H9 (cell line): ENCODE measurements around the gene LZTR1. TPM values are rescaled to one million over a fixed set of nuclear protein-coding genes. Genes with fewer than 3 reads are reported as not detected.

Experiments used
- DNase-seq: peaks from one replicate; pipeline ENCODE4 v3.0.0-alpha.2; 2017
- H2AFZ ChIP-seq: one replicate; pipeline ENCODE4 v1.6.1; 2013; ENCODE audit warnings: mild to moderate bottlenecking, low read length, control low read depth, moderate library complexity
- H2AK5ac ChIP-seq: 2 replicates; pipeline ENCODE4 v1.6.1; 2013; ENCODE audit warnings: low read length, control low read depth, mixed read lengths; ENCODE audit not compliant: insufficient read length
- H2BK120ac ChIP-seq: one replicate; pipeline ENCODE4 v1.6.1; 2013; ENCODE audit warnings: low read depth, mild to moderate bottlenecking, low read length, control low read depth, inconsistent platforms; ENCODE audit not compliant: poor library complexity, severe bottlenecking
- H2BK12ac ChIP-seq: 2 replicates; pipeline ENCODE4 v1.6.1; 2013; ENCODE audit warnings: low read length, control low read depth, mixed read lengths, low read depth; ENCODE audit not compliant: insufficient read length
- H2BK15ac ChIP-seq: 2 replicates; pipeline ENCODE4 v1.6.1; 2013; ENCODE audit warnings: low read depth, low read length, control low read depth
- H2BK20ac ChIP-seq: one replicate; pipeline ENCODE4 v1.6.1; 2013; ENCODE audit warnings: low read depth, mild to moderate bottlenecking, low read length, control low read depth, inconsistent platforms; ENCODE audit not compliant: poor library complexity, severe bottlenecking
- H2BK5ac ChIP-seq: 2 replicates; pipeline ENCODE4 v1.6.1; 2013; ENCODE audit warnings: low read length, control low read depth, mixed read lengths; ENCODE audit not compliant: insufficient read length
- H3K14ac ChIP-seq: 2 replicates; pipeline ENCODE4 v1.6.1; 2013; ENCODE audit warnings: low read length, control low read depth; ENCODE audit not compliant: insufficient read depth
- H3K18ac ChIP-seq: 2 replicates; pipeline ENCODE4 v1.6.1; 2013; ENCODE audit warnings: low read depth, mild to moderate bottlenecking, mixed read lengths, low read length, control low read depth; ENCODE audit not compliant: insufficient read length
- H3K23ac ChIP-seq: 2 replicates; pipeline ENCODE4 v1.6.1; 2013; ENCODE audit warnings: low read length, control low read depth, mixed read lengths, low read depth; ENCODE audit not compliant: insufficient read length
- H3K23me2 ChIP-seq: 2 replicates; pipeline ENCODE4 v1.6.1; 2013; ENCODE audit warnings: low read depth, mild to moderate bottlenecking, mixed read lengths, low read length, control low read depth; ENCODE audit not compliant: insufficient read length, poor library complexity, severe bottlenecking
- H3K27ac ChIP-seq: 2 replicates; pipeline ENCODE4 v1.5.1; 2013; ENCODE audit warnings: low read length, control low read depth, mixed read lengths, low read depth; ENCODE audit not compliant: insufficient read length
- H3K27me3 ChIP-seq: 2 replicates; pipeline ENCODE4 v1.6.1; 2013; ENCODE audit warnings: low read length, control low read depth, inconsistent platforms; ENCODE audit not compliant: insufficient read depth
- H3K4ac ChIP-seq: 2 replicates; pipeline ENCODE4 v1.6.1; 2013; ENCODE audit warnings: low read depth, mild to moderate bottlenecking, control low read depth, inconsistent platforms, low read length, moderate library complexity
- H3K4me1 ChIP-seq: 2 replicates; pipeline ENCODE4 v1.6.1; 2013; ENCODE audit warnings: low read length, control low read depth, inconsistent platforms; ENCODE audit not compliant: insufficient read depth
- H3K4me2 ChIP-seq: 2 replicates; pipeline ENCODE4 v1.6.1; 2013; ENCODE audit warnings: low read length, control low read depth, mixed read lengths; ENCODE audit not compliant: insufficient read length, insufficient read depth
- H3K56ac ChIP-seq: 2 replicates; pipeline ENCODE4 v1.6.1; 2013; ENCODE audit warnings: low read depth, mild to moderate bottlenecking, mixed read lengths, low read length, control low read depth; ENCODE audit not compliant: insufficient read length
- H3K79me1 ChIP-seq: 2 replicates; pipeline ENCODE4 v1.6.1; 2013; ENCODE audit warnings: low read depth, mild to moderate bottlenecking, moderate library complexity, low read length, control low read depth, inconsistent platforms; ENCODE audit not compliant: insufficient read depth, poor library complexity, severe bottlenecking
- H3K79me2 ChIP-seq: 2 replicates; pipeline ENCODE4 v1.6.1; 2013; ENCODE audit warnings: low read length, control low read depth, inconsistent platforms; ENCODE audit not compliant: insufficient read depth
- H3K9ac ChIP-seq: 2 replicates; pipeline ENCODE4 v1.6.1; 2013; ENCODE audit warnings: low read length, control low read depth, mixed read lengths; ENCODE audit not compliant: insufficient read length; ENCODE audit errors: extremely low read depth
- H3K9me3 ChIP-seq: one replicate; pipeline ENCODE4 v1.6.1; 2013; ENCODE audit warnings: low read depth, low read length, inconsistent platforms; ENCODE audit not compliant: control insufficient read depth
- H3T11ph ChIP-seq: one replicate; pipeline ENCODE4 v1.6.1; 2013; ENCODE audit warnings: mild to moderate bottlenecking, low read length, control low read depth, inconsistent platforms
- H4K20me1 ChIP-seq: one replicate; pipeline ENCODE4 v1.6.1; 2013; ENCODE audit not compliant: control insufficient read depth, insufficient read length, insufficient read depth
- H4K5ac ChIP-seq: 2 replicates; pipeline ENCODE4 v1.6.1; 2013; ENCODE audit warnings: low read depth, mild to moderate bottlenecking, mixed read lengths, low read length, control low read depth; ENCODE audit not compliant: insufficient read length
- H4K8ac ChIP-seq: replicated peaks from 2 replicates; pipeline ENCODE4 v1.6.1; 2013; ENCODE audit warnings: low read length, control low read depth, mixed read lengths, low read depth; ENCODE audit not compliant: insufficient read length
- H4K91ac ChIP-seq: 2 replicates; pipeline ENCODE4 v1.6.1; 2013; ENCODE audit warnings: low read depth, mild to moderate bottlenecking, moderate library complexity, mixed read lengths, low read length, control low read depth; ENCODE audit not compliant: insufficient read length
- H3K27ac Mint-ChIP-seq, 3 experiments: 2 replicates in 2 of 3; 3 replicates in 1 of 3; pipeline ENCODE4 v1.8.0; 2020 to 2021; ENCODE audit warnings: mixed read lengths in 3 of 3, mild to moderate bottlenecking in 1 of 3, moderate library complexity in 1 of 3
- H3K27me3 Mint-ChIP-seq: 2 replicates; pipeline ENCODE4 v1.8.0; 2021; ENCODE audit warnings: low read depth, mild to moderate bottlenecking, moderate library complexity, mixed read lengths
- H3K36me3 Mint-ChIP-seq, 3 experiments: 2 replicates in 2 of 3; 3 replicates in 1 of 3; pipeline ENCODE4 v1.8.0; 2020 to 2021; ENCODE audit warnings: low read depth in 3 of 3, mixed read lengths in 3 of 3; ENCODE audit not compliant: insufficient read depth in 1 of 3
- H3K4me1 Mint-ChIP-seq, 2 experiments: 2 replicates each; pipeline ENCODE4 v1.8.0; 2020; ENCODE audit warnings: mixed read lengths in 2 of 2
- H3K4me3 Mint-ChIP-seq, 2 experiments: 2 replicates in 1 of 2; 3 replicates in 1 of 2; pipeline ENCODE4 v1.8.0; 2020 to 2021; ENCODE audit warnings: mild to moderate bottlenecking in 2 of 2, mixed read lengths in 2 of 2, moderate library complexity in 1 of 2
- H3K9me3 Mint-ChIP-seq, 2 experiments: 2 replicates in 1 of 2; 3 replicates in 1 of 2; pipeline ENCODE4 v1.8.0; 2020; ENCODE audit warnings: mild to moderate bottlenecking in 2 of 2, mixed read lengths in 2 of 2, moderate library complexity in 1 of 2
- CTCF ChIP-seq: fragments of 200-600 bp; sonication (generic); conservative IDR thresholded peaks from 3 replicates; pipeline ENCODE4 v1.8.0; 2021; ENCODE audit warnings: antibody characterized with exemption, mild to moderate bottlenecking
- WGBS: extraction: QIAGEN DNeasy Blood & Tissue Kit; methylation state at CpG from one replicate; pipeline ENCODE4 v1.1.7; 2013; ENCODE audit warnings: missing lambda C conversion rate, low lambda C conversion rate, mixed read lengths; ENCODE audit not compliant: insufficient read length; ENCODE audit errors: extremely low coverage; 5-methylcytosine and 5-hydroxymethylcytosine counted together
- total RNA-seq: library from RNA; stranded (reverse); gene quantifications from 2 replicates; pipeline ENCODE4 v1.2.1, GENCODE V29; 2021

Gene LZTR1
- total RNA-seq, 1 experiment from 2014 or later, result 47.0 TPM

GRCh38 chr22:20964799-20965103, 17.3 kb upstream of the LZTR1 start:
- Histone ChIP-seq H3K14ac (no peak overlapping the region), H2BK5ac (no peak overlapping the region), H2AK5ac (no peak overlapping the region), H3K27ac (no peak overlapping the region), H3K9me3 (no peaks in the 10 kb centered on the region), H4K91ac (no peak overlapping the region), H2BK20ac (no peak overlapping the region), H3K4me1 (no peaks in the 10 kb centered on the region; the same call in 1 of the 2 replicates), H2BK120ac (no peak overlapping the region), H3K18ac (no peak overlapping the region), H3K23me2 (no peaks in the 10 kb centered on the region), H4K5ac (no peak overlapping the region), H4K8ac (no peak overlapping the region), H3K27me3 (peaks cover 31% of the 10 kb centered on the region; the same call in 1 of the 2 replicates), H2AFZ (no peak overlapping the region), H3K79me2 (no peaks in the 10 kb centered on the region), H3T11ph (no peak overlapping the region), H4K20me1 (no peaks in the 10 kb centered on the region), H3K4ac (no peak overlapping the region), H3K56ac (no peak overlapping the region), H3K23ac (no peak overlapping the region), H3K79me1 (no peaks in the 10 kb centered on the region), H2BK12ac (no peak overlapping the region), H2BK15ac (no peak overlapping the region), H3K9ac (no peak overlapping the region), H3K4me2 (peak overlapping the region; percentile 9)
- no peaks in the 10 kb centered on the region; a peak in 1 of 5 replicates for H3K9me3 Mint-ChIP-seq
- no peak for DNase-seq
- H3K36me3 Mint-ChIP-seq, result no peaks in the 10 kb centered on the region
- TF ChIP-seq CTCF, result no peak
- H3K4me3 Mint-ChIP-seq, result peak overlapping the region; percentile 53 to 84
- H3K27me3 Mint-ChIP-seq, result peaks cover 82% of the 10 kb centered on the region
- WGBS, result no CpG with 5 or more reads among the region's 28 CpGs
- peaks cover 18 to 23% of the 10 kb centered on the region in 2 experiments for H3K4me1 Mint-ChIP-seq
- no peak overlapping the region; a peak in 1 of 7 replicates for H3K27ac Mint-ChIP-seq
